ENCODE results near the gene FNBP1.

DNA sequence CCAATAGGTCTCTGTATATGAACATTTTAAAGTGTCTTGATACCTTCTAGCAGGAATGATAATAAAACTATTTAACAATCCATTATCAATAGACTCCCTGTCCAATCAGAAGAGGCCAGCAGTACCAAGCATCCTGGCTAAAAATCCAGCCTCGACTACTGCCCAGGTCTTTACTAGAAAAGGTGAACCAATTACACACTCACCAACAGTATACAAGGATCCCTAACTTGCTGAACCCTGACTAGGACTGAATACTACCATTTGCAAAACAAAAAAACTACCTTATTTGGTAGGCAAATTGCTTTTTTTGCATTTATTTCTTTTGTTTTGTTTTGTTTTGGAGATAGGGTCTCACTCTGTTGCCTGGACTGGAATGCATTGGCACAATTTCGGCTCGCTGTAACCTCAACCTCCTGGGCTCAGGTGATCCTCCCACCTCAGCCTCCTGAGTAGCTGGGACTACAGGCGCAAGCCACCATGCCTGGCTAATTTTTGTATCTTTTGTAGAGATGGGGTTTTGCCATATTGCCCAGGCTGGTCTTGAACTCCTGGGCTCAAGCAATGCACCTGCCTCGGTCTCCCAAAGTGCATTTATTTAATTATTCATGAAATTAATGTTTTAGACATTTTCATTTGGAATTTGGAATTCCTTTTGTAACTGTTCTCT is 27.5 kb downstream of the FNBP1 start:
- TF ChIP-seq, protein P1, sequence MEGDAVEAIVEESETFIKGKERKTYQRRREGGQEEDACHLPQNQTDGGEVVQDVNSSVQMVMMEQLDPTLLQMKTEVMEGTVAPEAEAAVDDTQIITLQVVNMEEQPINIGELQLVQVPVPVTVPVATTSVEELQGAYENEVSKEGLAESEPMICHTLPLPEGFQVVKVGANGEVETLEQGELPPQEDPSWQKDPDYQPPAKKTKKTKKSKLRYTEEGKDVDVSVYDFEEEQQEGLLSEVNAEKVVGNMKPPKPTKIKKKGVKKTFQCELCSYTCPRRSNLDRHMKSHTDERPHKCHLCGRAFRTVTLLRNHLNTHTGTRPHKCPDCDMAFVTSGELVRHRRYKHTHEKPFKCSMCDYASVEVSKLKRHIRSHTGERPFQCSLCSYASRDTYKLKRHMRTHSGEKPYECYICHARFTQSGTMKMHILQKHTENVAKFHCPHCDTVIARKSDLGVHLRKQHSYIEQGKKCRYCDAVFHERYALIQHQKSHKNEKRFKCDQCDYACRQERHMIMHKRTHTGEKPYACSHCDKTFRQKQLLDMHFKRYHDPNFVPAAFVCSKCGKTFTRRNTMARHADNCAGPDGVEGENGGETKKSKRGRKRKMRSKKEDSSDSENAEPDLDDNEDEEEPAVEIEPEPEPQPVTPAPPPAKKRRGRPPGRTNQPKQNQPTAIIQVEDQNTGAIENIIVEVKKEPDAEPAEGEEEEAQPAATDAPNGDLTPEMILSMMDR (IDR thresholded peaks at IDR 0.05; ENCODE audit: insufficient read depth, low read depth, low read length), result no peak
- no peak for TF ChIP-seq EZH2 (IDR thresholded peaks at IDR 0.05; ENCODE audit: insufficient read depth, low read length)
